Measurements from ENCODE around the gene PLTP. TPM values are rescaled to one million over a fixed set of nuclear protein-coding genes. Genes with fewer than 3 reads are reported as not detected.

The PLTP gene
- total RNA-seq, 2 donors from 2014 or later = 53.6 to 221 TPM

DNA sequence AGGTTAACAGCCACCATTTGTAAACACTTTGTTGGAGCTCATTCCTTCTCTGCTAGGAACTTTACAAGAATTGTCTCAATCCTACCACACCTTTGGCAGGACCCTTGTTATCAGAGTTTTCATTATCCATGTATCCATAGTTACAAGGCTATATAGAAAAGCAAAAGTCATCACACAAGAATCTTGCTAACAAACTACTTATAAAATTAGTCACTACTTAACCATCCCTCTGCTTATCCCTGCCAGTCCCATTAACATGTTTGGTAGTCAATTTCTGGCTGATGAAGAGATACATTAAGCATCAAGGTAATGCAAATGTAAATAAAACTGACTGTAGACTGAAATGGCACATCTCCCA lies 44.2 kb downstream of the PLTP start:
- H3K4me3 ChIP-seq = no peak overlapping the region
- no peak for TF ChIP-seq CTCF (IDR thresholded peaks at IDR 0.05)
- H3K36me3 ChIP-seq = no peaks in the 10 kb centered on the region
- no peak for DNase-seq (ENCODE audit: low spot score)
- H3K27ac ChIP-seq = no peak overlapping the region
- no peaks in the 10 kb centered on the region for H3K27me3 ChIP-seq
- H3K9me3 ChIP-seq = no peaks in the 10 kb centered on the region
- H3K4me1 ChIP-seq = no peaks in the 10 kb centered on the region

DNA sequence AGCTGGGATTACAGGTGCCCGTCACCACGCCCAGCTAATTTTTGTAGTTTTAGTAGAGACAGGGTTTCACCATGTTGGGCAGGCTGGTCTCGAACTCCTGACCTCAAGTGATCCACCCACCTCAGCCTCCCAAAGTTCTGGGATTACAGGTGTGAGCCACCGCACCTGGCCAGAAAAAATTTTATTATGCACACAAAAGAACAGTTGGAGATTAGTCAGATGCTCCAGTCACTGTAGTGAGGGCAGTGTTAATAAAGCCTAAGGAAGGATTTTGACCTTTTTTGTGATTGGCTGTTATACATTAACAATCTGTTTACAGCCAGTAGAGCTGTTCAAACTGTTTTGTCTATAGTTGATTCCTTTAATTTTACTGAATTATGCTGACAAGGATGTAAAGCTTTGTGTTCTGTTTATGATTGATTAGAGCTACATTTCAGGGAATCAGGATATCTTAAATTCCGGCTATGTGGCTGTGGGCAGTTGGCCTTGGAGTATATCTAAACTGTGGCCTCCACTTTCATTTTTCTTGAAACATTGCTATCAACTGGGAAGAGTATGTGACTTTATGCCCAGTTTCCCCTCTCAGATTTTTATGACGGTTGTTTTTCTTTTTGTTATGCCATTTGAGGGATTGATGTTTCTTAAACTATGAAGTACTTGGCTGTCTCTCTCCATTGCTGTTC lies 44.7 kb downstream of the PLTP start:
- Histone ChIP-seq H3K9me3 (no peaks in the 10 kb centered on the region), H3K27me3 (no peaks in the 10 kb centered on the region), H3K27ac (no peak overlapping the region), H3K4me1 (no peaks in the 10 kb centered on the region), H3K4me3 (no peak overlapping the region), H3K36me3 (no peaks in the 10 kb centered on the region)
- no peak for TF ChIP-seq CTCF (IDR thresholded peaks at IDR 0.05)
- DNase-seq (ENCODE audit: low spot score) = no peak

DNA sequence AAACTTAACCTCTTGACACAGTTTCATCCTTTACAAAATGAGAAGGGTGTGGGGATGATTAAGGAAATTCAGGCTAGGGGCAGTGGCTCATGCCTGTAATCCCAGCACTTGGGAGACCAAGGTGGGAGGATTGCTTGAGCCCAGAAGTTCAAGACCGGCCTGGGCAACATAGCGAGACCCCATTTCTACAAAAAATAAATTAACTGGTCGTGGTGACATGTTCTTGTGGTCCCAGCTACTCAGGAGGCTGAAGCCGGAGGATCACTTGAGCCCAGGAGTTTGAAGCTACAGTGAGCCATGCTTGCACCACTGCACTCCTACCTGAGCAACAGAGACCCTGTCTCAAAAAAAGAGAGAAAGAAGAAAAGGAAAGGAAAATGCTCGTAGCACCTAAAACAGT lies 45.5 kb downstream of the PLTP start:
- H3K4me1 ChIP-seq = no peaks in the 10 kb centered on the region
- no peak for DNase-seq (ENCODE audit: low spot score)
- H3K27me3 ChIP-seq = no peaks in the 10 kb centered on the region
- H3K27ac ChIP-seq = no peak overlapping the region
- H3K36me3 ChIP-seq = no peaks in the 10 kb centered on the region
- no peaks in the 10 kb centered on the region for H3K9me3 ChIP-seq
- H3K4me3 ChIP-seq = no peak overlapping the region
- TF ChIP-seq CTCF (IDR thresholded peaks at IDR 0.05) = no peak

GRCh38 chr20:45863543-45864470 lies 48.1 kb downstream of the PLTP start:
- H3K4me1 ChIP-seq = no peaks in the 10 kb centered on the region
- no peak for TF ChIP-seq CTCF (IDR thresholded peaks at IDR 0.05)
- H3K36me3 ChIP-seq = no peaks in the 10 kb centered on the region

DNA sequence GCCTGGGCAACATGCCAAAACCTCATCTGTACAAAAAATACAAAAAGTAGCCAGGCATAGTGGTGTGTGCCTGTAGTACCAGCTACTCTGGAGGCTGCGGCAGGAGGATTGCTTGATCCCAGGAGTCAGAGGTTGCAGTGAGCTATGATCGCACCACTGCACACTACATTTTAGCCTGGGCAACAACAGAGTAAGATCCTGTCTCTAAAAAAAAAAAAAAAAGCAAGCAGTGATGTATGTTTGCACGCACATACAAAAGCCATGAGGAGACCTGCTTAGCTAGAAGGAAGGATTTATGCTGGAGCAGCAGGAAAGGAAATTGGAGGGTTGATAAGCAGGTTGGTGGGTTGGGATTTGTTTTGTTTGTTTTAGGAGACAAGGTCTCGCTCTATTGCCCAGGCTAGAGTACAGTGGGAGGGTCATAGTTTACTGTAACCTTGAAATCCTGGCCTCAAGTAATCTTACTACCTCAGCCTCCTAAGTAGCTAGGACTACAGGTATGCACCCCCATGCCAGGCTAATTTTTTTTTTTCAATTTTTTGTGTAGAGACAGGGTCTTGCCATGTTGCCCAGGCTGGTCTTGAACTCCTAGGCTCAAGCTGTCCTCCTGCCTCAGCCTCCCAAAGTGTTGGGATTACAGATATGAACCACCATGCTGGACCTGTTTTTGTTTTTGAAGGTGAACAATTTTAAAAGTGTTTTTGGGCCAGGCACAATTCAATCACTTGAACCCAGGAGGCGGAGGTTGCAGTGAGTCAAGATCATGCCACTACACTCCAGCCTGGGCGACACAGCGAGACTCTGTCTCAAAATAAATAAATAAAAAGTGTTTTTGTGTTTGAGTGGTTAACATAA lies 50.5 kb downstream of the PLTP start:
- TF ChIP-seq CTCF (IDR thresholded peaks at IDR 0.05) = no peak
- no peaks in the 10 kb centered on the region for H3K36me3 ChIP-seq
- no peaks in the 10 kb centered on the region for H3K27me3 ChIP-seq
- H3K27ac ChIP-seq = no peak overlapping the region
- H3K4me3 ChIP-seq = no peak overlapping the region
- no peaks in the 10 kb centered on the region for H3K9me3 ChIP-seq
- peaks cover 0 to 13% of the 10 kb centered on the region in 2 donors for H3K4me1 ChIP-seq
- DNase-seq (ENCODE audit: low spot score) = no peak

More at GRCh38 chr20:45863543-45864470, 48.1 kb downstream of the PLTP start:
- Histone ChIP-seq H3K27ac (no peak overlapping the region), H3K9me3 (no peaks in the 10 kb centered on the region), H3K27me3 (no peaks in the 10 kb centered on the region), H3K4me3 (no peak overlapping the region)
- no peak for DNase-seq (ENCODE audit: low spot score)
